Stimulated activated CD8-positive, alpha-beta memory T cell treated with anti-CD3 and anti-CD28 coated beads, Interleukin-2, amount 100 ng/mL, for 48 hours (primary cell): ENCODE measurements around the gene CHRNE.
"Not testable (repeated sequence)": the region's sequence is repeated elsewhere in the genome, so short reads cannot be mapped to it uniquely, and the experiment has no call there.

Experiments
- DNase-seq, 2 donors: peaks; one replicate each; pipeline ENCODE4 v3.0.0-alpha.2; 2020; ENCODE audit warnings: low read depth in 2 of 2

Gene CHRNE

DNA sequence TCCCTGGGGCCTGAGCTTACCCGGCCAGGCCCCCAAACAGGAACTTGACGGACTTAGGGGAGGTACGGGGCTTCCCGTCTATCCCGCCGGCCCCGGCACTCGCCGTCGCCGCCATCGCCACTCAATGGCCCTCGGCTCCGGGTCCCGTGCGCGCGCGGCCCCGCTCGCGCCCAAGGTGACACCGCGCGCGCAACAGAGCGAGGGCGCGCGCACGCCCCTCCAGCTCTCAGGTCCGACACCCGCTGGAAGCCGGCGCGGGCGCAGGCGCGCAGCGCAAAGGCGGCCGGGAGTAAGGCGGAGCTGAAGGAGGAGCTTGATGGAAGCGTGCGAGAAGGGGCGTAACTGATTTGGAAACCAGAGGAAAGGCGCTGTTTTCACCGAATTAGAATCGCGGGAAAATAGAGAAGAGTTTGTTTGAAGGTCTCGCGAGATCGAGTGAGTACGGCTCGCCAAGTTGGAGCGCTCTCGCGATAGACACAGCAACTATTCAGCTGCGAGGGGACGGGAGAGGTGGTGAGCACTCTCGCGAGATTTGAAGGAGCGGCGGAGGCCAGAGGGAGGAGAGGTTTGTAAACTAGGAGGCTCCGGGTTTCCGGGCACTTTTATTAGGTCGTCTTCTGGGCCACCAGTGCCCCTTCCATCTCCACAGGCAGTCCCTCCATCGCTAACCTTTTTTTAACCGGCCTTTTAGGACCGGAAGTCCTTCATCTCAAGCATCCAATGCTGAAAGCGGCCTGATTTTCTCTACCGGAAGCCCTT lies 37.1 kb upstream of the CHRNE start, which contains the start of the genes RNF167 and SLC25A11:
Gene RNF167 (plus strand): TSS at position 473 of the 759 bp plus-strand sequence. CDS start 642 bp downstream, outside the sequence.
Gene SLC25A11 (minus strand): TSS at position 251 of the 759 bp plus-strand sequence. CDS start 136 bp downstream, at position 115.
- peak; percentile 87 to 91 for DNase-seq

DNA sequence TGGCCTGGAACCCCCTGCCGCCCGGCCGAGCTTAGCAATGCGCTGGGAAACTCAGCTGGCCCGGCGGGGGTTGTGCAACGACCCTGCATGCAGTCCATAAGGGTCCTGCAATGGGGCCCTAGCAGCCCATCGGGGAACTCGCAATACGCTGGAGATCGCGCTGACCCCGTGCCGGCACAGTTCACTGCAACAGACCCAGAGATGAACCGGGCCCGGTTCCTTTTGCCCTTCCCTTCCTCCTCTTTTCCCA lies 36.6 kb upstream of the CHRNE start:
- no peak for DNase-seq

- DNase-seq: no peak
Observed at GRCh38 chr17:4938688-4939545, 36.0 kb upstream of the CHRNE start.

DNA sequence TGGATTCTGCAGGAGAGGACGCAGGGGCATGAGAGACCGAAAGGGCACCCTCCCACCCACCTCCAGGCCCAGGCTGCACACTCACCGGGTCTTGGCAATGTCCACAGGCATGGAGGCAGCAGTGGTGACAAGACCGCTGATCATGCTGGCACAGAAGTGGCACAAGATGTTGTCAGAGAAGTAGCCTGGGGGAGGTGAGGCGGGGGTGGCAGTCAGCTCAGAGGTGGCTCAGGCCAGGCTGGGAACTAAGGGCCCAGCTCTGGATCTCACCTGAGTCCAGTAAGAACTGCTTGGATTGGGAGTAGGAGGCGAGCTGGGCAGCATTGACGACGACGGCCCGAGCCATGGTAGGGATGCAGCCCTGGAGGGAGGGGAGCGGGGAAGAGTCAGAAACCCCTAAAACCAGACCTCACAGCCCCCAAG lies 35.2 kb upstream of the CHRNE start:
- no peak for DNase-seq

GRCh38 chr17:4937553-4937952 lies 34.7 kb upstream of the CHRNE start:
- no peak for DNase-seq

GRCh38 chr17:4936436-4936835 lies 33.5 kb upstream of the CHRNE start:
- no peak for DNase-seq

- no peak for DNase-seq
Observed at GRCh38 chr17:4935650-4936049, 32.8 kb upstream of the CHRNE start.

GRCh38 chr17:4934173-4934979 lies 31.5 kb upstream of the CHRNE start:
- no peak for DNase-seq

DNA sequence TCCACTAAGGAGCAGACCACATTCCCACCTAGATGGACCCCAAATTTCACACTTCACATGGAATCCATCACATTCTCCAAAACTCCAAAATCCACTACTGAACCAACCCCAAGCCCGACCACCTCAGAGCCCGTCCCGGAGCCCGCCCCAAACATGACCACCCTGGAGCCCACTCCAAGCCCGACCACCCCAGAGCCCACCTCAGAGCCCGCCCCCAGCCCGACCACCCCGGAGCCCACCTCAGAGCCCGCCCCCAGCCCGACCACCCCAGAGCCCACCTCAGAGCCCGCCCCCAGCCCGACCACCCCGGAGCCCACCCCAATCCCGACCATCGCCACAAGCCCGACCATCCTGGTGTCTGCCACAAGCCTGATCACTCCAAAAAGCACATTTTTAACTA lies 30.7 kb upstream of the CHRNE start:
- DNase-seq: no peak

DNA sequence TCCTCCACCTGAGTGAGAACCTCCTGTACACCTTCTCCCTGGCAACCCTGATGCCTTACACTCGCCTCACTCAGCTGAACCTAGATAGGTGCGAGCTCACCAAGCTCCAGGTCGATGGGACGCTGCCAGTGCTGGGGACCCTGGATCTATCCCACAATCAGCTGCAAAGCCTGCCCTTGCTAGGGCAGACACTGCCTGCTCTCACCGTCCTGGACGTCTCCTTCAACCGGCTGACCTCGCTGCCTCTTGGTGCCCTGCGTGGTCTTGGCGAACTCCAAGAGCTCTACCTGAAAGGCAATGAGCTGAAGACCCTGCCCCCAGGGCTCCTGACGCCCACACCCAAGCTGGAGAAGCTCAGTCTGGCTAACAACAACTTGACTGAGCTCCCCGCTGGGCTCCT lies 29.9 kb upstream of the CHRNE start:
- DNase-seq: no peak

DNA sequence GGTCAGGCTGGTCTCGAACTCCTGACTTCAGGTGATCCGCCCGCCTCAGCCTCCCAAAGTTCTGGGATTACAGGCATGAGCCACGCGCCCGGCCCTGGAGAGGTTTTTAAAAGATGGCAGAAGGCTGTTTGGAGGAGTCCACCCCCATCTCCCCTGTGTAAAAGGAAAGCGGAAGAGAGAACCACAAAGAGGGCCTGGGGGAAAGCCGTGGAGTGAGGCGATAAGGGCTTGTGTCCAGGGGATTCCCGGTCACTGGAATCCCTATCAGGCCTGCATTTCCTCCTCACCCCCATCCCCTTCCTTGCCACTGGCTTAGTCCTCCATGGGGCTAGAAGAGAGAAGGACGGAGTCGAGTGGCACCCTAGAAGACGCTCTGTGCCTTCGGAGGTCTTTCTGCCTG lies 29.1 kb upstream of the CHRNE start, which contains the start of gene GP1BA:
Gene GP1BA (plus strand): TSS at position 315 of the 400 bp plus-strand sequence. CDS start 328 bp downstream, outside the sequence.
- no peak for DNase-seq

DNA sequence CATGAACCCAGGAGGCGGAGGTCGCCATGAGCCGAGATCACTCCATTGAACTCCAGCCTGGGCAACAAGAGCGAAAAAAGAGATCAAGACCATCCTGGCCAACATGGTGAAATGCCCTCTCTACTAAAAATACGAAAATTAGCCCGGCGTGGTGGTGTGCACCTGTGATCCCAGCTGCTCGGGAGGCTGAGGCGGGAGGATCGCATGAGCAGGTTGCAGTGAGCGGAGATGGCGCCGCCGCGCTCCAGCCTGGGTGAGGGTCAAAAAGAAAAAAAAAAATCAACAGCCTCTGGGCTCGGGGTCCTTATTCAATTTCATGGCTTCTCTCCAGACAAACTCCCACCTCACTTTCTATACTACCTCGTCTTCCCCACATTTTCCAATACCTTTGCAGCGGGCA lies 26.0 kb upstream of the CHRNE start:
- no peak for DNase-seq

DNA sequence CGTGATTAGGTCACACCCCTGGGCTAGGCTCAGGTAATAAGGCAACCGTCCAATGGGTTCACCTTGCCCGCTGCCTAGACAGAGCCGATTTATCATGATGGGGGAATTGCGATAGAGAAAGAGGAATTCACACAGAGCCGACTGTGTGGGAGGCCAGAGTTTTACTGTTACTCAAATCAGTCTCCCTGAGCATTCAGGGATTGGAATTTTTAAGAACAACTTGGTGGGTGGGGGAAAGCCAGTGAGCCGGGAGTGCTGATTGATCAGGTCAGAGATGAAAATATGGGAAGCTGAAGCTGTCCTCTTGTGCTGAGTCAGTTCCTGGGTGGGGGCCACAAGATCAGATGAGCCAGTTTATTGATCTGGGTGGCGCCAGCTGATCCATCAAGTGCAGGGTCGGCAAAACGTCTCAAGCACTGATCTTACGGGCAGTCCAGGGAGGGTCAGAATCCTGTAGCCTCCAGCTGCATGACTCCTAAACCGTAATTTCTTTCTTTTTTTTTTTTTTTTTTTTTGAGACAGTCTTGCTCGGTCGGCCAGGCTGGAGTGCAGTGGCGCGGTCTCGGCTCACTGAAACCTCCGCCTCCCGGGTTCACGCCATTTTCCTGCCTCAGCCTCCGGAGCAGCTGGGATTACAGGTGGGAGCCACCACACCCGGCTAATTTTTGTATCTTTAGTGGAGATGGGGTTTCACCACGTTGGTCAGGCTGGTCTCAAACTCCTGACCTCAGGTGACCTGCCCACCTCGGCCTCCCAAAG lies 23.9 kb upstream of the CHRNE start:
- not testable (repeated sequence) for DNase-seq

GRCh38 chr17:4921320-4921719 lies 18.4 kb upstream of the CHRNE start:
- DNase-seq: no peak

GRCh38 chr17:4920351-4921048 lies 17.6 kb upstream of the CHRNE start:
- no peak for DNase-seq

DNA sequence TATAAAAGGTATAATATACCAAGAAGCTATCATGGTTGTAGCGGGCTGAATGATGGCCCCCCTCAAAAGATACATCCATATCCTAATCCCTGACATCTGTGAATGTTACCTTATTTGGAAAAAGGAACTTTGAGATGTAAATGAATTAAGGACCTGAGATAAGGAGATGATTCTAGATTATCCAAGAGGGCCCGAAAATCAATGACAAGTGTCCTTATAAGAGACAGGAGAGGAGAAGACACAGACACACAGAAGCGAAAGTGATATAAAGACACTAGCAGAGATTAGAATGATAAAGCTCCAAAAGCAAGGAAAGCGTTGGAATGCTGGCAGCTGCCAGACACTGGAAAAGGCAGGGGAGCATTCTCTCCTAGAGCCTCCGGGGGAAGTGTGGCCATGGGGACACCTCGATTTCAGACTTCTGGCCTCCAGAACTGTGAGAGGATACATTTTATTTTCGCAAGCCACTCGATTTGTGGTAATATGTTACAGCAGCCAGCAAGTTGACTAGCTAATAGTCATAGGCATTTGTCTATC lies 16.7 kb upstream of the CHRNE start:
- no peak for DNase-seq

- DNase-seq: not testable (repeated sequence)
Observed at GRCh38 chr17:4914551-4914950, 11.7 kb upstream of the CHRNE start.

DNA sequence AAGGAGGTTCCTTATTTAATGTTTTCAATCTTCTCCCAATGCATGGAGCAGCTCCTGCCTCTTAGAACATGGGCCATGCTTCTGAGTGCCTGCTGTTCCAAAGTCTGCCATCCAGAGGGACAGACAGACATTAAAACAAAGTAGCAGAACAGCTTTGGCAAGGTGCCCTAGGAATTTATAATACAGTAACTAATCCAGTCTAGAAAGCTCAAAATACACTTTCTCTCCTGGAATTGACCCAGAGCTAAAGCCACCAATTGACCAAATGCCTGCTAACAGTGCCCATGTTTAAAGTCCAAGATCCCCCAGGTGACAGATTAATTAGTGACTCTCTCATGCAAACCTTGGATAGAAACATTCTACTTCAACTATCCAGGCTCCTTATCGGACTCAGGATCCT lies 11.1 kb upstream of the CHRNE start:
- no peak for DNase-seq

DNA sequence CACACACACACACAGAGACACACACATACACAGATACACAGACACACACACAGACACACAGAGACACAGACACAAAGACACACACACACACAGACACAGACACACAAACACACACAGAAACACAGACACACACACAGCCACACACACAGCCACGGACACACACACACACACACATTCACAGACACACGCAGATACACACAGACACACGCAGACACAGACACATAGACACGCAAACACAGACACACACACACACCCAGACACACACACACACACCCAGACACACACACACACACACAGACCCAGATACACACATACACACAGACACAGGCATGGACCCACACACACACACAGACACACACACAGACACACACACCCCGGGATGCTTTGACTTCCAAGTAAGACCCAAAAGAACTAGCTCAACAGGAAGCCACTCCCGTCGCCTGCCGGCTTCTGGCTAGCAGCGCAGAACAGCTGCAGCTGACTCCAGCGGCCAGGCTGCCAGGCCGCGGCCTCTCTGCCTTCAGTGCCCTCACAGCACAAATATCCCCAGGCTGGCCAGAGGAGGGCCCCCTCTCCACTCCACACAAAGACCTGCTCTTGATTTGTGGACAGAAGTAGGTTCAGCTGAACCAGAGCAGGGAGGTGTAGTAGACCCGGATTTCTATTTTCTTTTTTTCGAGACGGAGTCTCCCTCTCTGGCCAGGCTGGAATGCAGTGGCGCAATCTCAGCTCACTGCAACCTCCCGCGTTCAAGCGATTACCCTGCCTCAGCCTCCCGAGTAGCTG lies 6.0 kb upstream of the CHRNE start:
- peak; percentile 52 to 62 for DNase-seq

- DNase-seq: no peak
Observed at GRCh38 chr17:4908301-4908700, 5.4 kb upstream of the CHRNE start.
